OCI-LY1 (cell line): ENCODE data around the gene POGK.
A peak's percentile ranks its signal among the peaks of the same experiment; 100 is the strongest.

Experiments
- H2AFZ ChIP-seq: fragments of 200-600 bp; sonication (generic), shearing (Covaris generic); 2 replicates; pipeline ENCODE4 v1.6.0; 2014; ENCODE audit warnings: antibody characterized with exemption, mild to moderate bottlenecking, low read length
- H3F3A ChIP-seq: fragments of 200-600 bp; sonication (generic), shearing (Covaris generic); 2 replicates; pipeline ENCODE4 v1.6.0; 2014; ENCODE audit warnings: mild to moderate bottlenecking, antibody characterized with exemption, low read length, moderate library complexity; ENCODE audit not compliant: insufficient read depth
- H3K27ac ChIP-seq: fragments of 200-600 bp; sonication (generic); 2 replicates; pipeline ENCODE4 v1.5.1; 2014; ENCODE audit warnings: low read length, mixed run types, mild to moderate bottlenecking, low read depth; ENCODE audit not compliant: poor library complexity, severe bottlenecking
- H3K27me3 ChIP-seq: fragments of 200-600 bp; sonication (generic); 2 replicates; pipeline ENCODE4 v1.6.0; 2014; ENCODE audit warnings: antibody characterized with exemption, mild to moderate bottlenecking, low read length, moderate library complexity; ENCODE audit not compliant: insufficient read depth
- H3K36me3 ChIP-seq: fragments of 200-600 bp; sonication (generic); 2 replicates; pipeline ENCODE4 v1.6.1; 2014; ENCODE audit warnings: mild to moderate bottlenecking, antibody characterized with exemption, low read length, moderate library complexity, mixed read lengths; ENCODE audit not compliant: insufficient read depth
- H3K4me1 ChIP-seq: fragments of 200-600 bp; sonication (generic); 2 replicates; pipeline ENCODE4 v1.5.1; 2014; ENCODE audit warnings: mild to moderate bottlenecking, low read length, moderate library complexity; ENCODE audit not compliant: insufficient read depth, severe bottlenecking
- H3K4me2 ChIP-seq: fragments of 200-600 bp; sonication (generic), shearing (Covaris generic); 2 replicates; pipeline ENCODE4 v1.6.1; 2014; ENCODE audit warnings: low read length
- H3K4me3 ChIP-seq: fragments of 200-600 bp; sonication (generic); 2 replicates; pipeline ENCODE4 v1.5.1; 2014; ENCODE audit warnings: low read length, low read depth, mild to moderate bottlenecking, mixed read lengths; ENCODE audit not compliant: poor library complexity, severe bottlenecking
- H3K79me2 ChIP-seq: fragments of 200-600 bp; shearing (Covaris generic); 2 replicates; pipeline ENCODE4 v1.6.1; 2016; ENCODE audit warnings: mixed run types, low read length, mixed read lengths; ENCODE audit not compliant: insufficient read depth
- H3K9ac ChIP-seq: fragments of 200-600 bp; sonication (generic), shearing (Covaris generic); 2 replicates; pipeline ENCODE4 v1.6.1; 2014; ENCODE audit warnings: mild to moderate bottlenecking, low read length, mixed read lengths
- H3K9me2 ChIP-seq: fragments of 200-600 bp; sonication (generic), shearing (Covaris generic); 2 replicates; pipeline ENCODE4 v1.6.1; 2014; ENCODE audit warnings: low read depth, mild to moderate bottlenecking, low read length, mixed read lengths
- H3K9me3 ChIP-seq: fragments of 200-600 bp; shearing (Covaris generic); 2 replicates; pipeline ENCODE4 v1.6.1; 2014; ENCODE audit warnings: low read length, mixed read lengths
- H4K20me1 ChIP-seq: fragments of 200-600 bp; sonication (generic), shearing (Covaris generic); 2 replicates; pipeline ENCODE4 v1.6.0; 2016; ENCODE audit warnings: mild to moderate bottlenecking, low read length; ENCODE audit not compliant: insufficient read depth
- EZH2 ChIP-seq: fragments of 200-600 bp; sonication (generic), shearing (Covaris generic); IDR thresholded peaks from 2 replicates; pipeline ENCODE4 v1.8.0; 2017; ENCODE audit warnings: borderline replicate concordance, mixed run types, mild to moderate bottlenecking, antibody characterized with exemption, low read length, moderate library complexity, mixed read lengths
- TF ChIP-seq, protein P1 (sequence below): fragments of 200-600 bp; sonication (generic), shearing (Covaris generic); IDR thresholded peaks from 2 replicates; pipeline ENCODE4 v1.5.1; 2017; ENCODE audit warnings: mild to moderate bottlenecking, antibody characterized with exemption, low read length, moderate library complexity, mixed read lengths

POGK gene

DNA sequence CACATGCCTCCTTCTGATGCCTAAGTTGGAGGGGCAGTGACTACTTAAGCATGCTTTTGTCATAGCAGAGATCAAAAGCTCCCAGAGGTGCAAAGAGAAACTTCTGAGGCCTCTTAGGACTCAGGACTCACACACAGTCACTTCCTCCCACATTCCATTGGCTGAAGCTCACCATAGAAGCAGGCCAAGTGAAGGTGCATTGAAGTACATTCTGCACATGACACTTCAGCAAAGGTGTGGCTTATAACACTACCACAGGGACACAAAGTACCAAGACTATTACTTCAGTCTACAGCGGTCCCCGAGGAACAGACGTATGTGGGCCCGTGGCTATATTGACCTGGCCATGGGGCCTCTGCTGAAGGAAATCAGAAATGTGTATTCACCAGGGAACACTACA lies 2.5 kb upstream of the POGK start:
- Histone ChIP-seq H3K4me3 (no peak overlapping the region), H3K27ac (no peak overlapping the region), H3F3A (no peaks in the 10 kb centered on the region), H3K36me3 (peaks cover 10% of the 10 kb centered on the region; the same call in 1 of the 2 replicates), H3K9me3 (no peaks in the 10 kb centered on the region), H3K4me1 (peaks cover 22% of the 10 kb centered on the region), H2AFZ (no peak overlapping the region), H3K9me2 (no peaks in the 10 kb centered on the region), H3K9ac (no peak overlapping the region), H4K20me1 (no peaks in the 10 kb centered on the region), H3K4me2 (no peak overlapping the region), H3K27me3 (peaks cover 7% of the 10 kb centered on the region; the same call in 1 of the 2 replicates), H3K79me2 (no peaks in the 10 kb centered on the region)
- TF ChIP-seq, protein P1, sequence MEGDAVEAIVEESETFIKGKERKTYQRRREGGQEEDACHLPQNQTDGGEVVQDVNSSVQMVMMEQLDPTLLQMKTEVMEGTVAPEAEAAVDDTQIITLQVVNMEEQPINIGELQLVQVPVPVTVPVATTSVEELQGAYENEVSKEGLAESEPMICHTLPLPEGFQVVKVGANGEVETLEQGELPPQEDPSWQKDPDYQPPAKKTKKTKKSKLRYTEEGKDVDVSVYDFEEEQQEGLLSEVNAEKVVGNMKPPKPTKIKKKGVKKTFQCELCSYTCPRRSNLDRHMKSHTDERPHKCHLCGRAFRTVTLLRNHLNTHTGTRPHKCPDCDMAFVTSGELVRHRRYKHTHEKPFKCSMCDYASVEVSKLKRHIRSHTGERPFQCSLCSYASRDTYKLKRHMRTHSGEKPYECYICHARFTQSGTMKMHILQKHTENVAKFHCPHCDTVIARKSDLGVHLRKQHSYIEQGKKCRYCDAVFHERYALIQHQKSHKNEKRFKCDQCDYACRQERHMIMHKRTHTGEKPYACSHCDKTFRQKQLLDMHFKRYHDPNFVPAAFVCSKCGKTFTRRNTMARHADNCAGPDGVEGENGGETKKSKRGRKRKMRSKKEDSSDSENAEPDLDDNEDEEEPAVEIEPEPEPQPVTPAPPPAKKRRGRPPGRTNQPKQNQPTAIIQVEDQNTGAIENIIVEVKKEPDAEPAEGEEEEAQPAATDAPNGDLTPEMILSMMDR = no peak
- no peak for TF ChIP-seq EZH2

DNA sequence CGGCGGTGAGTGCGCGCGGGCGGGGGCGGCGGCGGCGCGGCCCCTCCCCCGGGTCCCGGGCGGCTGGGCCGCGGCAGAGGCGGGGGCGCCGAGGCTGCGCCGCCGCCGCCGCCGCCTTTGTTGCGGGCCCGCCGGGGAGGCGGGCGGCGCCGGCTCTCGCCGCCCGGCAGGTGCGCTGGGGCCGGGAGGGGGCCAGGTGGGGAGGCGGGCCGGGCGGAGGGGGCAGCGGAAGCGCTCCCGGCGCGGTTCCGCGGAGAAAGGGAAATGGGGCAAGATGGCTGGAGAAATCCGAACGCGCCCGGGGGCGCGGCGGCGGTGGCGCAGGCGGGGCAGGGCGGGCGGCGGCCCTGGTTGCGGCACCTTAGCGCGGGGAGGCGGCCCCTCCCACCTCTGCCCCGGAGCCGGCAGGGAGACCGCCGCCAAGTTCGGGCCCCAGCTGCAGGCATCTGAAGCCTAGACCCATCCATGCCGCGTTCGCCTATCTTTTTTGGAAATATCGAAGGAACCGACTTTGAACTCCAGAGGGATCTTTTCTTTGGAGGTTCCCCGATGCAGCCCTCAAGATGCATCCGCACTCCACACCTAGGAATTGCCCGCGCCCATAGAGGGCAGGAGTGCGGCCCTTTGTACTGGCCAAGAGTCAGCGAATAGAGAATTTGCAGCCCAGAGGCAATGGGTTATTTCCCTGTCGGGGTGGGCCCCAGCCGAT lies 479 bp downstream of the POGK start:
- H3K4me2 ChIP-seq = peak overlapping the region; percentile 82
- H3K4me1 ChIP-seq = peaks cover 22% of the 10 kb centered on the region
- H3K27me3 ChIP-seq = no peaks in the 10 kb centered on the region
- no peaks in the 10 kb centered on the region for H3F3A ChIP-seq
- H4K20me1 ChIP-seq = no peaks in the 10 kb centered on the region
- H3K36me3 ChIP-seq = peaks cover 38% of the 10 kb centered on the region
- peak overlapping the region; percentile 77 for H3K4me3 ChIP-seq
- H3K27ac ChIP-seq = peak overlapping the region; percentile 58
- H3K79me2 ChIP-seq = no peaks in the 10 kb centered on the region
- no peaks in the 10 kb centered on the region for H3K9me3 ChIP-seq
- H3K9ac ChIP-seq = peak overlapping the region; percentile 77
- no peak for TF ChIP-seq EZH2
- TF ChIP-seq, protein P1 = peak; percentile 29; the same call in 1 of the 2 replicates
- H2AFZ ChIP-seq = no peak overlapping the region
- H3K9me2 ChIP-seq = no peaks in the 10 kb centered on the region

DNA sequence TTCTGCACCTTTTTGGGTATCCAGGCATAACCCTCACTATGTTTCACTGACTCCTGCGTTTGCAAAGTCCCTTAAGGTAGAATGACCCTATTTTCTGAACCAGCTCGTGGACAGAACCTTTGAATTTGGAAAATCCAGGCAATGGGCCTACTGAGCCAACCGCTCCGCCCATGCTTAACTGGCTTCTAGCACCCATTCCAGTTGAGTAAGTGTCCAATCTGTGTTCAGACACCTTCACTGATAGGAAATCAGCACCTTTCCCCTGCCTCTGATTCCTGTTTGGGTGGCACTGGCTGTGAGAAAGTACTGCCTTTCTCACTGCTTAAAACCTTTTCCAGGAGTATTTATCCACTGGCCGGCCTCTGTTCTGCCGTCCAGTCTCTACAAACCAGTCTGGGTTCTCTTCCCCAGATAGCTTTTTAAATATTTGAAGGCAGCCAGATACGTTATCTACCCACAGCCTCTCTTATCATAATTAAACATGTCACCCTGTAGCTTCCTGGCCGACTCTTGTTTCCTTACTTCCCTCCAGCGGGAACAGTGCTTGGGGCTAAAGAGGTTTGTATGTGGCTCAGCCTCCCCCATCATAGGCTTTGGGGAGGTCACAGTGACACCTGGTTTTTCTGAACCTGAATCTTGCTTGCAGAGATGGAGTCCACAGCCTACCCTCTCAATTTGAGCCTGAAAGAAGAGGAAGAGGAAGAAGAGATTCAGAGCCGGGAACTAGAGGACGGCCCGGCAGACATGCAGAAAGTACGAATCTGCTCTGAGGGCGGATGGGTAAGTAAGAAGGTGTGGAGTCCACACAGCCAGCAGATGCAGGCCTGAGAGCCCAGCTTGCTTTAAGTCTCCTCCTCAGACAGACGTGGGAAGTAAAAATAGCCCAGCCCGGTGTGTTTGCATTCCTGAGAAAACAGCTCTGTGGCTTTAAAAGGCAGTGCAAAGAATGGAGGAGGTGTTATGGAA lies 1.3 kb downstream of the POGK start:
- Histone ChIP-seq H3K4me1 (peaks cover 22% of the 10 kb centered on the region), H3K9me2 (no peaks in the 10 kb centered on the region), H3K27me3 (no peaks in the 10 kb centered on the region), H3K36me3 (peaks cover 46% of the 10 kb centered on the region), H4K20me1 (no peaks in the 10 kb centered on the region), H3K79me2 (no peaks in the 10 kb centered on the region), H2AFZ (no peak overlapping the region), H3K9ac (peak overlapping the region; percentile 77), H3K27ac (peak overlapping the region; percentile 58), H3K4me2 (peak overlapping the region; percentile 82), H3K4me3 (peak overlapping the region; percentile 77), H3K9me3 (no peaks in the 10 kb centered on the region), H3F3A (no peaks in the 10 kb centered on the region)
- TF ChIP-seq, protein P1 = no peak
- TF ChIP-seq EZH2 = no peak
